Colonic mucosa (tissue), 4 donors: Measurements from ENCODE around the gene DGKB. TPM values are rescaled to one million over a fixed set of nuclear protein-coding genes. Genes with fewer than 3 reads are reported as not detected.

Source experiments
- DNase-seq: peaks from one replicate; pipeline ENCODE4 v3.0.0-alpha.2; 2020
- H3K27ac ChIP-seq: fragments of 200-600 bp; one replicate; pipeline ENCODE4 v1.8.0; 2021
- H3K27me3 ChIP-seq: fragments of 200-600 bp; one replicate; pipeline ENCODE4 v1.8.0; 2021
- H3K36me3 ChIP-seq: fragments of 200-600 bp; one replicate; pipeline ENCODE4 v1.8.0; 2021
- H3K4me1 ChIP-seq: fragments of 200-600 bp; one replicate; pipeline ENCODE4 v1.8.0; 2021; ENCODE audit warnings: mild to moderate bottlenecking
- H3K4me3 ChIP-seq: fragments of 200-600 bp; one replicate; pipeline ENCODE4 v1.8.0; 2021
- H3K9ac ChIP-seq, 2 donors: one replicate each; pipeline ENCODE4 v1.7.0; 2013; ENCODE audit warnings: control low read depth in 2 of 2, low read depth in 2 of 2, low read length in 2 of 2
- H3K9me3 ChIP-seq: fragments of 200-600 bp; one replicate; pipeline ENCODE4 v1.8.0; 2021
- CTCF ChIP-seq: fragments of 200-600 bp; IDR thresholded peaks from one replicate; pipeline ENCODE4 v1.8.0; 2022; ENCODE audit warnings: antibody characterized with exemption, mild to moderate bottlenecking
- intact Hi-C: fragments of 100-400 bp; cut with DNase I; formaldehyde crosslinking; loops from one replicate; pipeline ENCODE4 v1.14.1; 2022
- total RNA-seq, 2 donors: library from RNA; stranded (reverse); fragmentation: NEBNext Ultra II Directional in 1 of 2; extraction: Animal tissue kit (Norgen Biotek cat#: 25700) in 1 of 2; gene quantifications; one replicate each; pipeline ENCODE4 v1.2.1, GENCODE V29; 2021
- donor health status: healthy.
- donor health status: DM: no; HTN: no; CAD: no.
- donor health status: DM: no; HTN: no; CAD: no.

DGKB gene
- total RNA-seq, 2 donors from 2014 or later: 0.25 to 0.61 TPM

GRCh38 chr7:14717169-14717568 lies 185.4 kb downstream of the DGKB start:
- TF ChIP-seq CTCF: no peak
- Histone ChIP-seq H3K9ac (no peak overlapping the region), H3K4me1 (no peaks in the 10 kb centered on the region), H3K27me3 (no peaks in the 10 kb centered on the region), H3K27ac (no peak overlapping the region), H3K4me3 (no peak overlapping the region), H3K9me3 (no peaks in the 10 kb centered on the region), H3K36me3 (no peaks in the 10 kb centered on the region)
- intact Hi-C loops: loop anchor here (5.0 kb wide), 1 partner anchor 300 kb away; no protein-coding TSS in a partner anchor
- DNase-seq: no peak

- Histone ChIP-seq H3K9ac (no peak overlapping the region), H3K4me3 (no peak overlapping the region), H3K9me3 (no peaks in the 10 kb centered on the region), H3K4me1 (no peaks in the 10 kb centered on the region), H3K27me3 (no peaks in the 10 kb centered on the region), H3K27ac (no peak overlapping the region), H3K36me3 (no peaks in the 10 kb centered on the region)
- no peak for TF ChIP-seq CTCF
- DNase-seq: no peak
- intact Hi-C loops: no loop called here
Measured at GRCh38 chr7:14714161-14714728, 188.3 kb downstream of the DGKB start.

- H3K9ac ChIP-seq: no peak overlapping the region
- intact Hi-C loops: loop anchor here (10.0 kb wide), 1 partner anchor 243 kb away; no protein-coding TSS in a partner anchor
- H3K27me3 ChIP-seq: no peaks in the 10 kb centered on the region
- H3K9me3 ChIP-seq: no peaks in the 10 kb centered on the region
- no peak overlapping the region for H3K27ac ChIP-seq
- no peaks in the 10 kb centered on the region for H3K36me3 ChIP-seq
- DNase-seq: no peak
- no peak for TF ChIP-seq CTCF
- no peaks in the 10 kb centered on the region for H3K4me1 ChIP-seq
- H3K4me3 ChIP-seq: no peak overlapping the region
Measured at GRCh38 chr7:14698239-14698638, 204.3 kb downstream of the DGKB start.

DNA sequence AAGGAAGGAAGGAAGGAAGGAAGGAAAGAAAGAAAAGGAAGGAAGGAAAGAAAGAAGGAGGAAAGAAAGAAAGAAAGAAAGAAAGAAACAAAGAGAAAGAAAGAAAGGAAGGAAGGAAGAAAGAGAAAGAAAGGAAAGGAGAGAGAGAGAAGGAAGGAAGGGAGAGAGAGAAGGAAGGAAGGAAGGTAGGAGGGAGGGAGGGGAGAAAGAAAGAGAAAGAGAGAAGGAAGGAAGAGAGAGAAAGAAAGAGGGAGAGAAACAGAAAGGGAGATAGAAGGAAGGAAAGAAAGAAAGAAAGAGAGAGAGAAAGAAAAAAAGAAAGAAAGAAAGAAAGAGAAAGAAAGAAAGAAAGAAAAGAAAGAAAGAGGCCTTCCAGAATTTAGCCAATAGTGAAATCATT lies 204.9 kb downstream of the DGKB start:
- H3K27ac ChIP-seq: no peak overlapping the region
- intact Hi-C loops: loop anchor here (10.0 kb wide), 1 partner anchor 243 kb away; no protein-coding TSS in a partner anchor
- no peak for DNase-seq
- no peaks in the 10 kb centered on the region for H3K36me3 ChIP-seq
- no peaks in the 10 kb centered on the region for H3K4me1 ChIP-seq
- H3K27me3 ChIP-seq: no peaks in the 10 kb centered on the region
- no peak overlapping the region for H3K9ac ChIP-seq
- no peak for TF ChIP-seq CTCF
- H3K9me3 ChIP-seq: no peaks in the 10 kb centered on the region
- H3K4me3 ChIP-seq: no peak overlapping the region

GRCh38 chr7:14691597-14692203 lies 210.9 kb downstream of the DGKB start:
- peak; percentile 76 for TF ChIP-seq CTCF
- H3K27me3 ChIP-seq: no peaks in the 10 kb centered on the region
- peak; percentile 46 for DNase-seq
- intact Hi-C loops: loop anchor here (2.0 to 10.0 kb wide), 2 partner anchors 237 to 1411 kb away; no protein-coding TSS in a partner anchor
- H3K4me3 ChIP-seq: no peak overlapping the region
- H3K9ac ChIP-seq: no peak overlapping the region
- H3K9me3 ChIP-seq: no peaks in the 10 kb centered on the region
- no peaks in the 10 kb centered on the region for H3K36me3 ChIP-seq
- no peaks in the 10 kb centered on the region for H3K4me1 ChIP-seq
- no peak overlapping the region for H3K27ac ChIP-seq
